ENCODE data around the gene PARS2.

GRCh38 chr1:54795841-54796468 is 31.6 kb upstream of the PARS2 start:
- TF ChIP-seq, protein P1, sequence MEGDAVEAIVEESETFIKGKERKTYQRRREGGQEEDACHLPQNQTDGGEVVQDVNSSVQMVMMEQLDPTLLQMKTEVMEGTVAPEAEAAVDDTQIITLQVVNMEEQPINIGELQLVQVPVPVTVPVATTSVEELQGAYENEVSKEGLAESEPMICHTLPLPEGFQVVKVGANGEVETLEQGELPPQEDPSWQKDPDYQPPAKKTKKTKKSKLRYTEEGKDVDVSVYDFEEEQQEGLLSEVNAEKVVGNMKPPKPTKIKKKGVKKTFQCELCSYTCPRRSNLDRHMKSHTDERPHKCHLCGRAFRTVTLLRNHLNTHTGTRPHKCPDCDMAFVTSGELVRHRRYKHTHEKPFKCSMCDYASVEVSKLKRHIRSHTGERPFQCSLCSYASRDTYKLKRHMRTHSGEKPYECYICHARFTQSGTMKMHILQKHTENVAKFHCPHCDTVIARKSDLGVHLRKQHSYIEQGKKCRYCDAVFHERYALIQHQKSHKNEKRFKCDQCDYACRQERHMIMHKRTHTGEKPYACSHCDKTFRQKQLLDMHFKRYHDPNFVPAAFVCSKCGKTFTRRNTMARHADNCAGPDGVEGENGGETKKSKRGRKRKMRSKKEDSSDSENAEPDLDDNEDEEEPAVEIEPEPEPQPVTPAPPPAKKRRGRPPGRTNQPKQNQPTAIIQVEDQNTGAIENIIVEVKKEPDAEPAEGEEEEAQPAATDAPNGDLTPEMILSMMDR (IDR thresholded peaks at IDR 0.05; ENCODE audit: low read depth, low read length): no peak
- TF ChIP-seq POLR2A (IDR thresholded peaks at IDR 0.05; ENCODE audit: extremely low read depth, insufficient read length): no peak
